K562 (cell line): ENCODE data around the gene MAGI1. TPM values are rescaled to one million over a fixed set of nuclear protein-coding genes. Genes with fewer than 3 reads are reported as not detected.

Experiments
- ATAC-seq: fragments of 200-7000 bp; cut with Tn5 transposase; 3 replicates; pipeline ENCODE4 v1.9.1; 2020; ENCODE audit warnings: moderate library complexity
- BruUV-seq: library from RNA; stranded (reverse); fragments of 400-500 nt; replicated peaks from 2 replicates; lab custom pipeline; 2021; lab: Mats Ljungman, UMichigan
- CTCF ChIA-PET: fragments of 300-600 bp; formaldehyde crosslinking; extraction: SDS; loops from one replicate; lab custom pipeline; 2021; ENCODE audit warnings: low intra/inter-chr PET ratio; lab: Yijun Ruan, JAX
- POLR2A ChIA-PET: fragments of 300-600, 350-650 bp; sonication (Branson Sonifier 250); formaldehyde crosslinking; extraction: SDS; loops from one replicate; lab custom pipeline; 2021; ENCODE audit warnings: antibody characterized with exemption, inconsistent platforms; lab: Yijun Ruan, JAX
- DNase-seq, 4 experiments: peaks; one replicate each; pipeline versions ENCODE4 v3.0.0 to v3.0.0-alpha.2; 2011 to 2018; ENCODE audit warnings: low spot score in 3 of 4, mixed read lengths in 3 of 4; ENCODE audit errors: extremely low read depth in 1 of 4
- FAIRE-seq: peaks from 2 replicates; lab custom pipeline; 2011; peaks lifted over from hg19 to GRCh38; lab: Jason Lieb, UNC
- H2AFZ ChIP-seq: 2 replicates; pipeline ENCODE4 v1.6.0; 2011; ENCODE audit warnings: low read depth, low read length, control low read depth, inconsistent platforms
- H3K27ac ChIP-seq: fragments of 200-600 bp; 3 replicates; pipeline ENCODE4 v1.8.0; 2011; ENCODE audit warnings: low read depth, mild to moderate bottlenecking, control low read depth, inconsistent platforms, low read length, moderate library complexity, mixed read lengths; ENCODE audit errors: extremely low read depth
- H3K27me3 ChIP-seq, 2 experiments: fragments of 300-600 bp in 1 of 2; 2 replicates in 1 of 2; 3 replicates in 1 of 2; pipeline versions ENCODE4 v1.6.0 to v1.8.0; 2011; ENCODE audit warnings: inconsistent platforms in 2 of 2, low read length in 2 of 2, mild to moderate bottlenecking in 1 of 2, mixed read lengths in 1 of 2, moderate library complexity in 1 of 2; ENCODE audit not compliant: control insufficient read depth in 2 of 2, insufficient read depth in 2 of 2
- H3K36me3 ChIP-seq: fragments of 300-600 bp; 3 replicates; pipeline ENCODE4 v1.8.0; 2011; ENCODE audit warnings: mild to moderate bottlenecking, low read length, inconsistent platforms; ENCODE audit not compliant: control insufficient read depth, insufficient read depth
- H3K4me1 ChIP-seq, 2 experiments: fragments of 200-600 bp in 1 of 2; replicated peaks in 1 of 2; 2 replicates in 1 of 2; 3 replicates in 1 of 2; pipeline versions ENCODE4 v1.5.1 to v1.8.0; 2011; ENCODE audit warnings: inconsistent platforms in 2 of 2, low read length in 2 of 2, mild to moderate bottlenecking in 1 of 2, mixed read lengths in 1 of 2, moderate library complexity in 1 of 2; ENCODE audit not compliant: control insufficient read depth in 2 of 2, insufficient read depth in 2 of 2
- H3K4me2 ChIP-seq: 2 replicates; pipeline ENCODE4 v1.6.1; 2011; ENCODE audit warnings: low read length, control low read depth, inconsistent platforms, mixed read lengths; ENCODE audit not compliant: insufficient read depth
- H3K4me3 ChIP-seq: fragments of 200-600 bp; sonication (generic), shearing (Covaris generic); 2 replicates; pipeline ENCODE4 v1.5.1; 2016; ENCODE audit warnings: control low read depth, inconsistent platforms
- H3K79me2 ChIP-seq: fragments of 200-600 bp; 3 replicates; pipeline ENCODE4 v1.8.0; 2011; ENCODE audit warnings: low read length, inconsistent platforms; ENCODE audit not compliant: control insufficient read depth, insufficient read depth
- H3K9ac ChIP-seq, 2 experiments: 2 replicates each; pipeline versions ENCODE4 v1.6.0 to v1.6.1; 2011; ENCODE audit warnings: low read depth in 2 of 2, low read length in 2 of 2, control low read depth in 1 of 2, inconsistent platforms in 1 of 2, mild to moderate bottlenecking in 1 of 2, mixed read lengths in 1 of 2; ENCODE audit not compliant: insufficient read depth in 1 of 2
- H3K9me1 ChIP-seq: one replicate; pipeline ENCODE4 v1.6.0; 2011; ENCODE audit warnings: inconsistent platforms, mild to moderate bottlenecking, low read length, moderate library complexity; ENCODE audit not compliant: control insufficient read depth, insufficient read depth
- H3K9me3 ChIP-seq: replicated peaks from 2 replicates; pipeline ENCODE4 v1.5.1; 2011; ENCODE audit warnings: low read depth, low read length, inconsistent platforms; ENCODE audit not compliant: control insufficient read depth, insufficient read depth
- H4K20me1 ChIP-seq: replicated peaks from 2 replicates; pipeline ENCODE4 v1.6.1; 2011; ENCODE audit warnings: low read length, inconsistent platforms, mixed read lengths; ENCODE audit not compliant: control insufficient read depth, insufficient read depth
- CCAR2 ChIP-seq: fragments of 200-400 bp; formaldehyde crosslinking; IDR thresholded peaks from 2 replicates; pipeline ENCODE4 v1.6.1; 2017; ENCODE audit warnings: mild to moderate bottlenecking, low read depth, low read length
- ELF2 ChIP-seq: fragments of 250-450 bp; sonication (Bioruptor Pico); IDR thresholded peaks from 2 replicates; pipeline ENCODE4 v1.5.0; 2021; ENCODE audit warnings: mild to moderate bottlenecking
- KAT7 ChIP-seq: sonication (generic); formaldehyde crosslinking; IDR thresholded peaks from 2 replicates; pipeline ENCODE4 v1.8.0; 2022; ENCODE audit warnings: missing genetic modification reagents, mild to moderate bottlenecking, borderline replicate concordance
- SMARCA4 ChIP-seq: fragments of 450-650 bp; IDR thresholded peaks from 2 replicates; pipeline ENCODE4 v1.6.1; 2016
- XRCC3 ChIP-seq: fragments of 450-650 bp; IDR thresholded peaks from 2 replicates; pipeline ENCODE4 v1.6.1; 2017; ENCODE audit warnings: mild to moderate bottlenecking, moderate library complexity
- ZNF780A ChIP-seq: fragments of 250-450 bp; sonication (Bioruptor Pico); IDR thresholded peaks from 2 replicates; pipeline ENCODE4 v1.5.0; 2021; ENCODE audit warnings: mild to moderate bottlenecking
- WGBS: fragments of 100-300 bp; shearing (Covaris generic); methylation state at CpG from one replicate; pipeline ENCODE4 v1.1.6; 2016; ENCODE audit warnings: low coverage, mixed read lengths; ENCODE audit not compliant: insufficient coverage; ENCODE audit errors: missing lambda C conversion rate; 5-methylcytosine and 5-hydroxymethylcytosine counted together
- in situ Hi-C: fragments of 300-500 bp; cut with MboI; formaldehyde crosslinking; loops from 4 replicates; pipeline ENCODE4 v1.15.0; 2018; ENCODE audit warnings: inconsistent platforms, mixed read lengths
- intact Hi-C: fragments of 100-400 bp; cut with micrococcal nuclease; formaldehyde crosslinking; loops from 2 replicates; pipeline ENCODE4 v1.14.2; 2022
- polyA plus RNA-seq, 8 experiments: library from polyadenylated mRNA; depleted of rRNA in 4 of 8; stranded (reverse) in 5 of 8; unstranded in 3 of 8; fragments of >200 nt; fragmentation: Nextera tagmentation in 2 of 8; fragmentation: Illumina TruSeq in 1 of 8; extraction: Ambion mirVana in 2 of 8; extraction: Trizol in 1 of 8; gene quantifications; 2 replicates each; pipeline versions ENCODE4 v1.2.1 to v1.2.3, GENCODE V29; 2011 to 2014; ENCODE audit warnings: inconsistent platforms in 1 of 8, missing spikeins in 1 of 8
- total RNA-seq, 7 experiments: library from RNA; depleted of rRNA in 6 of 7; stranded (reverse); fragments of >200 nt in 6 of 7; fragmentation: Illumina TruSeq in 2 of 7; extraction: Trizol in 2 of 7; gene quantifications; 2 replicates each; pipeline versions ENCODE4 v1.2.1 to v1.2.3, GENCODE V29; 2011 to 2021; ENCODE audit warnings: low replicate concordance in 1 of 7
- TF ChIP-seq, protein P1 (sequence below): fragments of 200-600 bp; sonication (generic); IDR thresholded peaks from one replicate; pipeline ENCODE4 v1.6.1; 2012; ENCODE audit warnings: mild to moderate bottlenecking, low read depth, low read length, inconsistent platforms
- TF ChIP-seq, protein P2 (sequence below): fragments of 450-650 bp; formaldehyde crosslinking; IDR thresholded peaks from 2 replicates; pipeline ENCODE4 v1.4.0; 2020; ENCODE audit warnings: mild to moderate bottlenecking

MAGI1 gene
- total and polyA plus RNA-seq, 9 of the 15 experiments (the other 6 are each of a cell fraction or from before 2014, with no cell fraction given), result 7.8 to 59.4 (median 43.2) TPM

DNA sequence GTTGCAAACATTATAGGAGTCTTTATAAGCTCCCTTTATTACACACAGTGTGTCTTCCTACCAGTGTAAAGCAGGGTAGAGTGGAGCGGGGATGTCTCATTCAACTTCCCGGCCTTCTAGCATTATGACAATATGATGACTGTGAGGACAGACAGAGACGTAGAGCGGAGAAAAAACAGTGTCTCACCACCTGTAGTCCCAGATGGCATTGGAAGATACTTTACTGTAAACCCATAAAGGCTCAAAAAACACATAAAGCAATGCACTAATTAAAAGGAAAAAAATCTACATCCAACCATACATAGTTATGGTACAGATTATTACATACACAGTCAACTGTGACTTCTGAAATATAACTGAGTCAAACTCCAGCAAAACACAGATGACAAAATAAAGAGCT, 383.7 kb downstream of the MAGI1 start:
- BruUV-seq, result no TSS peak
- Histone ChIP-seq H3K9me1 (no peaks in the 10 kb centered on the region), H3K4me3 (no peak overlapping the region), H3K79me2 (no peaks in the 10 kb centered on the region), H2AFZ (no peak overlapping the region), H3K4me2 (no peak overlapping the region), H3K9me3 (no peaks in the 10 kb centered on the region), H3K9ac (no peak overlapping the region), H3K4me1 (no peaks in the 10 kb centered on the region; a peak in 1 of 5 replicates), H3K27ac (no peak overlapping the region), H3K27me3 (no peaks in the 10 kb centered on the region), H3K36me3 (no peaks in the 10 kb centered on the region), H4K20me1 (no peaks in the 10 kb centered on the region)
- CTCF ChIA-PET, result no interaction called here
- no peak for ATAC-seq
- in situ Hi-C loops, result loop anchor here (25.0 kb wide), 1 partner anchor 1357 kb away; no protein-coding TSS in a partner anchor
- TF ChIP-seq XRCC3 (no peak), ELF2 (CRISPR knock-in tag) (no peak), CCAR2 (no peak), SMARCA4 (no peak), ZNF780A (CRISPR knock-in tag) (no peak), KAT7 (CRISPR knock-in tag) (no peak)
- TF ChIP-seq, protein P1, sequence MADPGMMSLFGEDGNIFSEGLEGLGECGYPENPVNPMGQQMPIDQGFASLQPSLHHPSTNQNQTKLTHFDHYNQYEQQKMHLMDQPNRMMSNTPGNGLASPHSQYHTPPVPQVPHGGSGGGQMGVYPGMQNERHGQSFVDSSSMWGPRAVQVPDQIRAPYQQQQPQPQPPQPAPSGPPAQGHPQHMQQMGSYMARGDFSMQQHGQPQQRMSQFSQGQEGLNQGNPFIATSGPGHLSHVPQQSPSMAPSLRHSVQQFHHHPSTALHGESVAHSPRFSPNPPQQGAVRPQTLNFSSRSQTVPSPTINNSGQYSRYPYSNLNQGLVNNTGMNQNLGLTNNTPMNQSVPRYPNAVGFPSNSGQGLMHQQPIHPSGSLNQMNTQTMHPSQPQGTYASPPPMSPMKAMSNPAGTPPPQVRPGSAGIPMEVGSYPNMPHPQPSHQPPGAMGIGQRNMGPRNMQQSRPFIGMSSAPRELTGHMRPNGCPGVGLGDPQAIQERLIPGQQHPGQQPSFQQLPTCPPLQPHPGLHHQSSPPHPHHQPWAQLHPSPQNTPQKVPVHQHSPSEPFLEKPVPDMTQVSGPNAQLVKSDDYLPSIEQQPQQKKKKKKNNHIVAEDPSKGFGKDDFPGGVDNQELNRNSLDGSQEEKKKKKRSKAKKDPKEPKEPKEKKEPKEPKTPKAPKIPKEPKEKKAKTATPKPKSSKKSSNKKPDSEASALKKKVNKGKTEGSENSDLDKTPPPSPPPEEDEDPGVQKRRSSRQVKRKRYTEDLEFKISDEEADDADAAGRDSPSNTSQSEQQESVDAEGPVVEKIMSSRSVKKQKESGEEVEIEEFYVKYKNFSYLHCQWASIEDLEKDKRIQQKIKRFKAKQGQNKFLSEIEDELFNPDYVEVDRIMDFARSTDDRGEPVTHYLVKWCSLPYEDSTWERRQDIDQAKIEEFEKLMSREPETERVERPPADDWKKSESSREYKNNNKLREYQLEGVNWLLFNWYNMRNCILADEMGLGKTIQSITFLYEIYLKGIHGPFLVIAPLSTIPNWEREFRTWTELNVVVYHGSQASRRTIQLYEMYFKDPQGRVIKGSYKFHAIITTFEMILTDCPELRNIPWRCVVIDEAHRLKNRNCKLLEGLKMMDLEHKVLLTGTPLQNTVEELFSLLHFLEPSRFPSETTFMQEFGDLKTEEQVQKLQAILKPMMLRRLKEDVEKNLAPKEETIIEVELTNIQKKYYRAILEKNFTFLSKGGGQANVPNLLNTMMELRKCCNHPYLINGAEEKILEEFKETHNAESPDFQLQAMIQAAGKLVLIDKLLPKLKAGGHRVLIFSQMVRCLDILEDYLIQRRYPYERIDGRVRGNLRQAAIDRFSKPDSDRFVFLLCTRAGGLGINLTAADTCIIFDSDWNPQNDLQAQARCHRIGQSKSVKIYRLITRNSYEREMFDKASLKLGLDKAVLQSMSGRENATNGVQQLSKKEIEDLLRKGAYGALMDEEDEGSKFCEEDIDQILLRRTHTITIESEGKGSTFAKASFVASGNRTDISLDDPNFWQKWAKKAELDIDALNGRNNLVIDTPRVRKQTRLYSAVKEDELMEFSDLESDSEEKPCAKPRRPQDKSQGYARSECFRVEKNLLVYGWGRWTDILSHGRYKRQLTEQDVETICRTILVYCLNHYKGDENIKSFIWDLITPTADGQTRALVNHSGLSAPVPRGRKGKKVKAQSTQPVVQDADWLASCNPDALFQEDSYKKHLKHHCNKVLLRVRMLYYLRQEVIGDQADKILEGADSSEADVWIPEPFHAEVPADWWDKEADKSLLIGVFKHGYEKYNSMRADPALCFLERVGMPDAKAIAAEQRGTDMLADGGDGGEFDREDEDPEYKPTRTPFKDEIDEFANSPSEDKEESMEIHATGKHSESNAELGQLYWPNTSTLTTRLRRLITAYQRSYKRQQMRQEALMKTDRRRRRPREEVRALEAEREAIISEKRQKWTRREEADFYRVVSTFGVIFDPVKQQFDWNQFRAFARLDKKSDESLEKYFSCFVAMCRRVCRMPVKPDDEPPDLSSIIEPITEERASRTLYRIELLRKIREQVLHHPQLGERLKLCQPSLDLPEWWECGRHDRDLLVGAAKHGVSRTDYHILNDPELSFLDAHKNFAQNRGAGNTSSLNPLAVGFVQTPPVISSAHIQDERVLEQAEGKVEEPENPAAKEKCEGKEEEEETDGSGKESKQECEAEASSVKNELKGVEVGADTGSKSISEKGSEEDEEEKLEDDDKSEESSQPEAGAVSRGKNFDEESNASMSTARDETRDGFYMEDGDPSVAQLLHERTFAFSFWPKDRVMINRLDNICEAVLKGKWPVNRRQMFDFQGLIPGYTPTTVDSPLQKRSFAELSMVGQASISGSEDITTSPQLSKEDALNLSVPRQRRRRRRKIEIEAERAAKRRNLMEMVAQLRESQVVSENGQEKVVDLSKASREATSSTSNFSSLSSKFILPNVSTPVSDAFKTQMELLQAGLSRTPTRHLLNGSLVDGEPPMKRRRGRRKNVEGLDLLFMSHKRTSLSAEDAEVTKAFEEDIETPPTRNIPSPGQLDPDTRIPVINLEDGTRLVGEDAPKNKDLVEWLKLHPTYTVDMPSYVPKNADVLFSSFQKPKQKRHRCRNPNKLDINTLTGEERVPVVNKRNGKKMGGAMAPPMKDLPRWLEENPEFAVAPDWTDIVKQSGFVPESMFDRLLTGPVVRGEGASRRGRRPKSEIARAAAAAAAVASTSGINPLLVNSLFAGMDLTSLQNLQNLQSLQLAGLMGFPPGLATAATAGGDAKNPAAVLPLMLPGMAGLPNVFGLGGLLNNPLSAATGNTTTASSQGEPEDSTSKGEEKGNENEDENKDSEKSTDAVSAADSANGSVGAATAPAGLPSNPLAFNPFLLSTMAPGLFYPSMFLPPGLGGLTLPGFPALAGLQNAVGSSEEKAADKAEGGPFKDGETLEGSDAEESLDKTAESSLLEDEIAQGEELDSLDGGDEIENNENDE, result no peak
- TF ChIP-seq, protein P2, sequence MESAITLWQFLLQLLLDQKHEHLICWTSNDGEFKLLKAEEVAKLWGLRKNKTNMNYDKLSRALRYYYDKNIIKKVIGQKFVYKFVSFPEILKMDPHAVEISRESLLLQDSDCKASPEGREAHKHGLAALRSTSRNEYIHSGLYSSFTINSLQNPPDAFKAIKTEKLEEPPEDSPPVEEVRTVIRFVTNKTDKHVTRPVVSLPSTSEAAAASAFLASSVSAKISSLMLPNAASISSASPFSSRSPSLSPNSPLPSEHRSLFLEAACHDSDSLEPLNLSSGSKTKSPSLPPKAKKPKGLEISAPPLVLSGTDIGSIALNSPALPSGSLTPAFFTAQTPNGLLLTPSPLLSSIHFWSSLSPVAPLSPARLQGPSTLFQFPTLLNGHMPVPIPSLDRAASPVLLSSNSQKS (CRISPR knock-in tag), result no peak
- POLR2A ChIA-PET, result no interaction called here
- 87% methylated on average over 4 of the region's 4 CpGs for WGBS
- DNase-seq, result no peak
- intact Hi-C loops, result no loop called here
- FAIRE-seq, result no peak
